Ramos (cell line): Measurements from ENCODE around the gene PAX5.

Experiments
- in situ Hi-C: fragments of 300-500 bp; cut with MboI; formaldehyde crosslinking; loops from one replicate; pipeline ENCODE4 v1.14.3; 2022; ENCODE audit warnings: low sequenced_read_pairs; ENCODE audit not compliant: unreplicated experiment

Gene PAX5

GRCh38 chr9:36802201-36802920 is 231.7 kb downstream of the PAX5 start:
- in situ Hi-C loops, result no loop called here

- in situ Hi-C loops, result no loop called here
Measured at GRCh38 chr9:36800455-36800854, 233.6 kb downstream of the PAX5 start.

GRCh38 chr9:36798350-36799065 is 235.6 kb downstream of the PAX5 start:
- in situ Hi-C loops, result no loop called here

- in situ Hi-C loops, result no loop called here
Measured at GRCh38 chr9:36797471-36798220, 236.4 kb downstream of the PAX5 start.

GRCh38 chr9:36796671-36797419 is 237.2 kb downstream of the PAX5 start:
- in situ Hi-C loops, result no loop called here

GRCh38 chr9:36794461-36794860 is 239.6 kb downstream of the PAX5 start:
- in situ Hi-C loops, result no loop called here

GRCh38 chr9:36793277-36793676 is 240.8 kb downstream of the PAX5 start:
- in situ Hi-C loops, result no loop called here

GRCh38 chr9:36791222-36791950 is 242.7 kb downstream of the PAX5 start:
- in situ Hi-C loops, result no loop called here

GRCh38 chr9:36789886-36790285 is 244.2 kb downstream of the PAX5 start:
- in situ Hi-C loops, result no loop called here

- in situ Hi-C loops, result no loop called here
Measured at GRCh38 chr9:36788534-36788933, 245.5 kb downstream of the PAX5 start.

GRCh38 chr9:36787709-36788108 is 246.4 kb downstream of the PAX5 start:
- in situ Hi-C loops, result no loop called here
